Erythroblast (primary cell): ENCODE data around the gene SOX18.

Source experiments
- GATA1 ChIP-seq: IDR thresholded peaks from 2 replicates; pipeline ENCODE4 v1.6.1; 2011; ENCODE audit warnings: low read depth, mild to moderate bottlenecking, control low read depth, low read length, moderate library complexity
- POLR2A ChIP-seq: IDR thresholded peaks from 2 replicates; pipeline ENCODE4 v1.6.1; 2011; ENCODE audit warnings: mild to moderate bottlenecking, low read length

- no peak for TF ChIP-seq POLR2A
- TF ChIP-seq GATA1: no peak
These were observed 430 bp upstream of the SOX18 start for GRCh38 chr20:64049878-64050260.
